NCI-H460 (cell line): Measurements from ENCODE around the gene VAV3. TPM values are rescaled to one million over a fixed set of nuclear protein-coding genes. Genes with fewer than 3 reads are reported as not detected.
"Not testable (repeated sequence)": the region's sequence is repeated elsewhere in the genome, so short reads cannot be mapped to it uniquely, and the experiment has no call there.

Source experiments
- DNase-seq: peaks from one replicate; pipeline ENCODE4 v3.0.0-alpha.2; 2016; ENCODE audit warnings: low read depth; ENCODE audit errors: extremely low read depth
- total RNA-seq: library from RNA; depleted of rRNA; stranded (reverse); fragments of >200 nt; shearing (Covaris generic); gene quantifications from 2 replicates; pipeline ENCODE4 v1.2.3, GENCODE V29; 2014

VAV3 gene
- total RNA-seq, 1 experiment from 2014 or later = 0.79 TPM

DNA sequence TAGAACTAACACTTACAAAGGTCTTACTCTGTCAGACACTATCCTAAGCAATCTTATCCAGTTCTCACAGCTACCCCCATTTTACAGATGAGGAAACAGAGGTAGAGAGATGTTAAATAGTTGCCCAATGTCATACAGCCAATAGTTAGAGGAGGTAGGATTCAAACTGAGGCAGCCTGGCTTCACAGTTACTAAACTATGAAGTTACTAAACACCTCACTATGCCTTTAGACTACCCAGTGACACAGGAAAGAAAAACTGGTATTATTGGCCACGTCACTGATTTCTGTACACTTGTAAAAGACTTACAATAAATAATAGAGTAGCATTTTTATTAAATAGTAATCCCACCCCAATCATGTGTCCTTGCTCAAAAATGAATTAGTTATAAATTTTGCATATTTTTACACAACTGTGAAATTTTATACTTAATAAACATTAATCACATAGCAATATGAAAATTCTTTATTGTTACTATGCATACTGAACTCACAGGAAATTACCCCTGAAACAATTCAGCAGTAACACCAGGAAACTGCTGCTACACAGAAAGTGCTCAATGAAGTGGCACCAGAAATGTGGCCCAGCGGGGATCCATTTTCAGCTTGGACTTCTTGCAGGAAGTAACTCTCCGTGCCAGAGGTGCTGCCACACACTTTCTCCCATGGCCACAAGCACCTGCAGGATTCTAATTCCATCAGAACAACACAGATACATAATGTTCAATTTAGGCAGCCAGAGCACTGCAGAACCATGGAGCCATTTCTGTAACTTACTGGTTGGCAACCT is 69.4 kb downstream of the VAV3 start:
- DNase-seq = no peak

DNA sequence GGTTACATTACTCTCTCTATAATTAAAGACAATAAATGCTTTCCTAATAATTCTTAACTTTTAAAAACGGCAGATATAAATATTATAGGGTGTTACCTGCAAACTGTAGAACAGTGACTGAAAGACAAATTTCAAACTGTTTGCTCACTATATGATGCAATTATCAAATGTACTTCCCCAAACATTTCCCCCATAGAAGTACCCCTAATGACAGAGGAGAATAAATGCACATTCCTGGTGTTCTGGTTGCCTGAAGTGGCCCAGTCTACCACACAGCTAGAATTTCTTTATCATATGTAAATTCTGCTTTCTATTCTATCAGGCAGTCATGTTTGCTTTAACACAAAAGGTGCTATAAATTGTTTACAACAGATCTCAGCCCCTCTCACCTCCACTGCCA is 70.4 kb downstream of the VAV3 start:
- DNase-seq = no peak

- not testable (repeated sequence) for DNase-seq
Measured at GRCh38 chr1:107893350-107893749, 71.6 kb downstream of the VAV3 start.

- DNase-seq = no peak
Measured at GRCh38 chr1:107889524-107889923, 75.5 kb downstream of the VAV3 start.

- no peak for DNase-seq
Measured at GRCh38 chr1:107883562-107883961, 81.4 kb downstream of the VAV3 start.

- no peak for DNase-seq
Measured at GRCh38 chr1:107879927-107880326, 85.1 kb downstream of the VAV3 start.

DNA sequence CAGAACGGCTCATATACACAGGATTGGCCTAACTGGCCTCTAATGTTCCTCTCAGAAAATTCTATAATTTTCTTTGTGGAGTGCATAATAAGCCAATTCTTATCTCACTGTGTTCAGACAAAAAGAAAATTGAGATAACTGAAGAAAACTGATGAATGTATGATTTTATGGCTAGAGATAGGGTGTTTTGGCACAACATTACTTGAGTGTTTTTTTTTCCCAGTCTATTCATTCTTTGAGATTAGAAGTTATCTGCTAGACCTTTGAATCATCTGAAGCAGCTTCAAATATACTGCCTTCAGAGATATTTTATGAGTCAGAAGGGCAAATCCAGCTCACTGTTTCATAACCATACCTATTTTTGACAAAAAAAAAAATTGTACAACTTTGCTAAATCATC is 85.6 kb downstream of the VAV3 start:
- no peak for DNase-seq

- DNase-seq = no peak
Measured at GRCh38 chr1:107877745-107878144, 87.2 kb downstream of the VAV3 start.

DNA sequence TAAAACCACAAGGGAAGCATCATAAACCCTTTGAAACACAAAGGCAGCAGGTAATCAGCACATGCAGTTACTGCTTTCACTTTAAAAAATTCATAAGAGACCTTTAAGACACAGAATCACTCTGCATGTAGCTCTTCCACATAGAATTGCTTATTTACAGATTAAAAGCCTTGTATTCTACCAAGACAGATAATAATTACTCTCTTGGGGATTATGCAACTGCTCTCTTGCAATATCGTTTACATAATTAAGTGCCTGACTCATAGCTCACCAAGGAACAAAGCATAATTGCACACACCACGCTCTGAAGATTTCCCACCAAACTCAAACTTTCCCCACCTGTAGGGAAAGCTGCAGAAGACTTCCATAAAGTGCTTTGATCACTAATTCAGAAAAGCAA is 87.9 kb downstream of the VAV3 start:
- no peak for DNase-seq

DNA sequence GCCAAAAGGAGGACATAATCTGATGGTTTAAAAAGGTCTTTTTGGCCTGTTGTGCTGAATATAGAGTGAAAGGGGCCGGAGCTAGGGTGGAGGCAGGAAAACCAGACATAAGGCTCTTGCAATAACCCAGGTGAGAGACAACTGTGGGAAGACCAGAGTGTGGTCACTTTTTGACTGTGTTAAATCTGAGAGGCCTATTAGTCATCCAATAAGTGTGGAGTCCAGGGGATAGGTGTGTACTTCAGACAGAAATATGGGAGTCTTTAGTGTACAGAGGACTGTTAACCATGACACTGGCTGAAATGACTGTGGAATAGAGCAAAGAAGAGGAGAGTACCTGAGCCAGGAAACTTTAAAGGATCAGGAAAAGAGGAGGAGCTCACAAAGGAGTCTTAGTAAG is 89.3 kb downstream of the VAV3 start:
- no peak for DNase-seq

DNA sequence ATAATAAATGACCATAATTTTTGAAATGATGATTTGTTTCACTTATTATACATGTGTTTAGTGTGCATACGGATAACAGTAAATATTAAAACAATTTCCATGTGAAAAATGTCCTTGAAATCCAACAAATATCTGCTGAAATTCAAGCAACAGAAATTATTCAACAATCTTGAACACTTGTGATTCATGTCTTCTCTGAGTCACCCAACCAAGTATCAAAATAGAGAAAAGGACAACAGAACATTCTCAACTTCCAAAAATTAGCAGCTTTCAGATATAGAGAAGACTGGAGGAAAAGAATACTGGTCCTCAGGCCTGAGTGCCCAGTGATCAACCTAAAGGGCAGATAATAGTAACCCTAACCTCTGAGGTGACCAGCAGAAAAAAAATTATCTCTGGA is 90.8 kb downstream of the VAV3 start:
- no peak for DNase-seq

GRCh38 chr1:107871687-107872395 is 93.1 kb downstream of the VAV3 start:
- DNase-seq = no peak

DNA sequence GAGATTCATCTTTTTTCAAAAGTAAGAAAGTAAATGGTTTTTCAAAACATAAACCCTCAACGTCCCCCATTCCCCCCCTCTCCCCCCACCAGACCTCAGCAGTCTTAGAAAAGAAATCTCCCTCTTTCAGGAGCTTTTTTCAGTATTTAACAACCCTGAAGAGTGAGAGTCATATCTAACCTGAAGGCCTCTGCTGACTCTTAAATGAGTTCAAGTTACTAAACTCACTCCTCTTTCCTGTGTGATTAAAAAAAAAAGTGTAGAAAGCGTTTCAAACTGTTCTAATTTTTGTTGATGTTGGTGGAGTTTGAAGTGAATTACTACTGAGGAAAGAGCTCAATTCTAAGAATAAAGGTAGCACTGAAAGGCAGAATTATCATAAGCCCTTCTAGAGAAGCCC is 93.7 kb downstream of the VAV3 start:
- DNase-seq = no peak

DNA sequence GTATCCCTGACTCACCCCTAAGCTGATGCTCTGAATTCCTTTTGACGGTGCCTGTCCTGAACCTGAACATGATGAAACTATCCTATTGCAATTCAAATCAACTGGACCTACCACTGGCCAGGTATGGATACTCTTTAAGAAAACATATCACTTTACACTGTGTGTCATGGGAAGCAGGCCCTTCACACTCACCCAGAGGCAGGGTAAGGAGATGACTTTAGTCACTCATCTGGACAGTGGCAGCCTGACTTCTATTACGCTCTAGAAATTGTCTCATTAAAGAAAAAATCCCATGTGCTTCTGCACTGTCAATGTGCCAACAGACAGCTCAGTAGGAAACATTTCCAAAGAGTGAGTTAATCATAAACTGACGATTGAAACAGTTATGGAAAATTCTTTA is 94.3 kb downstream of the VAV3 start:
- no peak for DNase-seq

DNA sequence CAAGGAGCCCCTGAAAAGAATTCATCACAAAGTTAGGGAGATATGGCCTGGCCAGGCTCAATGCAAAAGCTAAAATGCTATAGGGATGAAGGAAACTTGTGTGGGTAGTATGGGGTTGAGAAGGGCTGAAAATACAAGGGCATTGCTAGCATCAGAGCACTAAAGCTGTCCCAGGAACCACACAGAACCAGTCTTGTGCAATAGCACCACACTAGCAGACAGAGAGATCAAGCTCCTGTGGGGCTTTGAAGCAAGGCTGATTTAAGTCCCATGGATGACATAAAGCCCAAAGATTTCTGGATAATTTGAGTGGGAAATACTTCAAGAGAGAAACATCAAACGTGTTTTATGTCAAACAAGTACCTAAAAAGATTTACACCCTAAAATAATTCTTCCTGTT is 97.1 kb downstream of the VAV3 start:
- no peak for DNase-seq

GRCh38 chr1:107867422-107867821 is 97.6 kb downstream of the VAV3 start:
- DNase-seq = no peak

GRCh38 chr1:107866870-107867269 is 98.1 kb downstream of the VAV3 start:
- DNase-seq = no peak

GRCh38 chr1:107865627-107866026 is 99.4 kb downstream of the VAV3 start:
- DNase-seq = peak; percentile 11

DNA sequence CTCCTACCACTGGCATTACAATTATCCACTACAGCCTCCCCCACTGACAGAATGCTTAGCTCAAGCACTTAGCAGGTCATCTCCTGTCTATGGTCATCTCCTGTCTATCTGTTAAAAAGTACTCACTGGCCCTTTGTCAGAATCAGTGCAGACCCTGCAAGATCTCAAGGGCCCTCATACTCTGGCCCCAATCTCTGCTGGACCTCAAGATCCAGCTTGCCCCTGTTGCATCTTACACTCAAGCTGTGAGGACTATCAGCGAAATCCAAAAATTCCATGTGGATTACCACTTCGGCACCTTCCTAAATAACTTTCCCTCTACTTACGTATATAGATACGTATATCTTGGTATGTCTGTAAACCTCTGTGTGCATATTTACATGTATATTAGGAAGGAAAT is 101.6 kb downstream of the VAV3 start:
- no peak for DNase-seq

- no peak for DNase-seq
Measured at GRCh38 chr1:107862064-107862463, 102.9 kb downstream of the VAV3 start.

GRCh38 chr1:107858323-107858722 is 106.7 kb downstream of the VAV3 start:
- DNase-seq = no peak

- DNase-seq = no peak
Measured at GRCh38 chr1:107851418-107851817, 113.6 kb downstream of the VAV3 start.
